ENCODE results near the gene SIN3A.

GRCh38 chr15:75366163-75366562, 85.3 kb downstream of the SIN3A start:
- TF ChIP-seq CTCF (IDR thresholded peaks at IDR 0.05; ENCODE audit: insufficient read depth, low read length, poor library complexity, severe bottlenecking) (no peak), EZH2phosphoT487 (conservative IDR thresholded peaks at IDR 0.05; ENCODE audit: low read length) (no peak)
